ENCODE results near the gene SPOP.
A peak's percentile ranks its signal among the peaks of the same experiment; 100 is the strongest.
"Not testable (repeated sequence)": the region's sequence is repeated elsewhere in the genome, so short reads cannot be mapped to it uniquely, and the experiment has no call there.

The SPOP gene

GRCh38 chr17:49647256-49647585, 30.7 kb downstream of the SPOP start:
- Mint-ChIP-seq H3K27me3 (ENCODE audit: low read depth) (no peaks in the 10 kb centered on the region), H3K36me3 (ENCODE audit: low read depth) (no peaks in the 10 kb centered on the region), H3K27ac (no peak overlapping the region), H3K4me3 (no peak overlapping the region), H3K9me3 (no peaks in the 10 kb centered on the region), H3K4me1 (peaks cover 21% of the 10 kb centered on the region)
- no peak for TF ChIP-seq CTCF (IDR thresholded peaks at IDR 0.05; ENCODE audit: unreplicated experiment in 3 of 3)

- no peak for TF ChIP-seq CTCF (IDR thresholded peaks at IDR 0.05; ENCODE audit: unreplicated experiment in 3 of 3)
- Mint-ChIP-seq H3K4me3 (no peak overlapping the region), H3K27ac (no peak overlapping the region), H3K4me1 (peaks cover 21% of the 10 kb centered on the region), H3K9me3 (no peaks in the 10 kb centered on the region), H3K27me3 (ENCODE audit: low read depth) (no peaks in the 10 kb centered on the region), H3K36me3 (ENCODE audit: low read depth) (no peaks in the 10 kb centered on the region)
Observed at GRCh38 chr17:49646391-49647255, 31.3 kb downstream of the SPOP start.

- peaks cover 21% of the 10 kb centered on the region for H3K4me1 Mint-ChIP-seq
- H3K27me3 Mint-ChIP-seq (ENCODE audit: low read depth); H3K4me3 Mint-ChIP-seq; H3K36me3 Mint-ChIP-seq (ENCODE audit: low read depth); H3K9me3 Mint-ChIP-seq: not testable (repeated sequence)
- peak overlapping the region; percentile 1 to 38 (median 15) for H3K27ac Mint-ChIP-seq
Observed at GRCh38 chr17:49646056-49646390, 31.9 kb downstream of the SPOP start.

- no peaks in the 10 kb centered on the region for H3K27me3 Mint-ChIP-seq (ENCODE audit: low read depth)
- no peak overlapping the region for H3K4me3 Mint-ChIP-seq
- TF ChIP-seq CTCF (IDR thresholded peaks at IDR 0.05; ENCODE audit: unreplicated experiment in 3 of 3), result no peak
- peak overlapping the region; percentile 1 to 38 (median 15) for H3K27ac Mint-ChIP-seq
- H3K4me1 Mint-ChIP-seq, result peaks cover 21% of the 10 kb centered on the region
- H3K36me3 Mint-ChIP-seq (ENCODE audit: low read depth), result peaks cover 8% of the 10 kb centered on the region
- peaks cover 1% of the 10 kb centered on the region for H3K9me3 Mint-ChIP-seq
Observed at GRCh38 chr17:49645654-49646053, 32.2 kb downstream of the SPOP start.

- peaks cover 2% of the 10 kb centered on the region for H3K9me3 Mint-ChIP-seq
- peaks cover 9% of the 10 kb centered on the region for H3K4me1 Mint-ChIP-seq
- H3K36me3 Mint-ChIP-seq (ENCODE audit: low read depth), result peaks cover 25% of the 10 kb centered on the region
- H3K27me3 Mint-ChIP-seq (ENCODE audit: low read depth), result no peaks in the 10 kb centered on the region
- no peak for TF ChIP-seq CTCF (IDR thresholded peaks at IDR 0.05; ENCODE audit: unreplicated experiment in 3 of 3)
- H3K4me3 Mint-ChIP-seq, result no peak overlapping the region
- no peak overlapping the region for H3K27ac Mint-ChIP-seq
Observed at GRCh38 chr17:49640556-49640955, 37.3 kb downstream of the SPOP start.

- Mint-ChIP-seq H3K4me3 (no peak overlapping the region), H3K9me3 (peaks cover 2% of the 10 kb centered on the region), H3K4me1 (peaks cover 22% of the 10 kb centered on the region), H3K27me3 (ENCODE audit: low read depth) (no peaks in the 10 kb centered on the region), H3K27ac (no peak overlapping the region), H3K36me3 (ENCODE audit: low read depth) (peaks cover 25% of the 10 kb centered on the region)
- no peak for TF ChIP-seq CTCF (IDR thresholded peaks at IDR 0.05; ENCODE audit: unreplicated experiment in 3 of 3)
Observed at GRCh38 chr17:49638818-49639217, 39.1 kb downstream of the SPOP start.

All from nephron (organoid).